HepG2 (cell line): ENCODE data around the gene ZFHX3.

ENCODE experiments used
- CTCF ChIP-seq: sonication (generic); formaldehyde crosslinking; IDR thresholded peaks from 2 replicates; pipeline ENCODE4 v1.5.0; 2020; ENCODE audit warnings: mild to moderate bottlenecking, missing genetic modification reagents, moderate library complexity
- ETV6 ChIP-seq: sonication (generic); formaldehyde crosslinking; conservative IDR thresholded peaks from 2 replicates; pipeline ENCODE4 v1.4.0; 2020; ENCODE audit warnings: missing genetic modification reagents
- FOSL2 ChIP-seq: sonication (generic); formaldehyde crosslinking; IDR thresholded peaks from 2 replicates; pipeline ENCODE4 v1.4.0; 2020; ENCODE audit warnings: missing genetic modification reagents
- KLF6 ChIP-seq: IDR thresholded peaks from 2 replicates; pipeline ENCODE4 v1.8.0; 2016; ENCODE audit warnings: missing biosample characterization, missing genetic modification reagents
- NR2C2 ChIP-seq: sonication (generic); formaldehyde crosslinking; IDR thresholded peaks from 2 replicates; pipeline ENCODE4 v1.4.0; 2020; ENCODE audit warnings: missing genetic modification reagents, mild to moderate bottlenecking, moderate library complexity, borderline replicate concordance
- PRDM4 ChIP-seq: sonication (generic); formaldehyde crosslinking; IDR thresholded peaks from 2 replicates; pipeline ENCODE4 v1.9.0; 2021; ENCODE audit warnings: missing genetic modification reagents, borderline replicate concordance
- RFX5 ChIP-seq: IDR thresholded peaks from 2 replicates; pipeline ENCODE4 v1.6.1; 2011; ENCODE audit warnings: low read depth, low read length, improper control_type of control experiment
- ZGPAT ChIP-seq: IDR thresholded peaks from 2 replicates; pipeline ENCODE4 v1.6.1; 2016; ENCODE audit warnings: mild to moderate bottlenecking
- ZNF501 ChIP-seq: sonication (generic); formaldehyde crosslinking; IDR thresholded peaks from 2 replicates; pipeline ENCODE4 v1.5.1; 2020; ENCODE audit warnings: mild to moderate bottlenecking, moderate library complexity, missing genetic modification reagents
- ZNF781 ChIP-seq: sonication (generic); formaldehyde crosslinking; IDR thresholded peaks from 2 replicates; pipeline ENCODE4 v1.5.1; 2020; ENCODE audit warnings: borderline replicate concordance, mild to moderate bottlenecking, missing genetic modification reagents; ENCODE audit errors: not compliant biosample characterization
- ZSCAN25 ChIP-seq: sonication (generic); formaldehyde crosslinking; IDR thresholded peaks from 2 replicates; pipeline ENCODE4 v1.8.0; 2022; ENCODE audit warnings: mild to moderate bottlenecking, missing genetic modification reagents

GRCh38 chr16:73041676-73042075 lies 6.3 kb downstream of the ZFHX3 start:
- TF ChIP-seq ZSCAN25 (CRISPR knock-in tag) (no peak), ZNF781 (no peak), RFX5 (no peak), NR2C2 (CRISPR knock-in tag) (no peak), KLF6 (CRISPR knock-in tag) (no peak), PRDM4 (CRISPR knock-in tag) (no peak), ETV6 (no peak), ZNF501 (CRISPR knock-in tag) (no peak), CTCF (no peak), FOSL2 (CRISPR knock-in tag) (no peak), ZGPAT (CRISPR knock-in tag) (no peak)
